PC-9 (cell line): ENCODE results near the gene PCBP1. TPM values are rescaled to one million over a fixed set of nuclear protein-coding genes. Genes with fewer than 3 reads are reported as not detected.

ENCODE experiments used
- BruUV-seq: library from RNA; stranded (reverse); fragments of 400-500 nt; replicated peaks from 2 replicates; lab custom pipeline; 2021; lab: Mats Ljungman, UMichigan
- CTCF ChIA-PET: fragments of 300-600 bp; sonication (Branson Sonifier 250); formaldehyde crosslinking; loops from one replicate; lab custom pipeline; 2022; ENCODE audit warnings: antibody characterized with exemption; lab: Charles Lee
- POLR2A ChIA-PET: fragments of 300-600 bp; sonication (Branson Sonifier 250); formaldehyde crosslinking; loops from one replicate; lab custom pipeline; 2022; ENCODE audit warnings: antibody characterized with exemption; ENCODE audit not compliant: unreplicated experiment; lab: Charles Lee
- DNase-seq, 2 experiments: peaks; one replicate each; pipeline versions ENCODE4 v3.0.0 to v3.0.0-alpha.2; 2015 to 2022; ENCODE audit warnings: mixed read lengths in 1 of 2
- H2AFZ ChIP-seq: fragments of 200-600 bp; sonication (generic); 2 replicates; pipeline ENCODE4 v1.8.1; 2017; ENCODE audit warnings: antibody characterized with exemption
- H3F3A ChIP-seq: fragments of 200-600 bp; sonication (generic); 2 replicates; pipeline ENCODE4 v1.8.1; 2017; ENCODE audit warnings: antibody characterized with exemption, mild to moderate bottlenecking, low read depth; ENCODE audit not compliant: insufficient read depth
- H3K27ac ChIP-seq: fragments of 200-600 bp; sonication (generic); 2 replicates; pipeline ENCODE4 v1.6.1; 2016; ENCODE audit warnings: mixed run types
- H3K27me3 ChIP-seq: fragments of 200-600 bp; sonication (generic); 2 replicates; pipeline ENCODE4 v1.6.1; 2016; ENCODE audit warnings: low read depth, mixed run types; ENCODE audit not compliant: insufficient read depth
- H3K36me3 ChIP-seq: fragments of 200-600 bp; sonication (generic); 2 replicates; pipeline ENCODE4 v1.6.1; 2016; ENCODE audit warnings: low read depth, mixed run types
- H3K4me1 ChIP-seq: fragments of 200-600 bp; sonication (generic); replicated peaks from 2 replicates; pipeline ENCODE4 v1.6.1; 2016; ENCODE audit warnings: mixed run types; ENCODE audit not compliant: insufficient read depth
- H3K4me2 ChIP-seq: fragments of 200-600 bp; sonication (generic); 2 replicates; pipeline ENCODE4 v1.6.1; 2017; ENCODE audit warnings: mixed run types
- H3K4me3 ChIP-seq: fragments of 200-600 bp; sonication (generic); 2 replicates; pipeline ENCODE4 v1.6.1; 2016; ENCODE audit warnings: mixed run types
- H3K79me2 ChIP-seq: fragments of 200-600 bp; sonication (generic); 2 replicates; pipeline ENCODE4 v1.6.1; 2017; ENCODE audit warnings: low read depth, mixed run types
- H3K9me2 ChIP-seq: fragments of 200-600 bp; sonication (generic); 2 replicates; pipeline ENCODE4 v1.8.1; 2017; ENCODE audit warnings: mild to moderate bottlenecking; ENCODE audit not compliant: insufficient read depth
- H3K9me3 ChIP-seq: fragments of 200-600 bp; sonication (generic); 2 replicates; pipeline ENCODE4 v1.8.1; 2016; ENCODE audit warnings: low read depth; ENCODE audit not compliant: insufficient read depth
- H4K20me1 ChIP-seq: fragments of 200-600 bp; sonication (generic); 2 replicates; pipeline ENCODE4 v1.8.1; 2017; ENCODE audit not compliant: insufficient read depth
- CTCF ChIP-seq: fragments of 200-600 bp; sonication (generic); conservative IDR thresholded peaks from 2 replicates; pipeline ENCODE4 v1.6.1; 2017; ENCODE audit warnings: mixed run types, antibody characterized with exemption, mild to moderate bottlenecking, moderate library complexity
- EZH2 ChIP-seq: fragments of 200-600 bp; sonication (generic); IDR thresholded peaks from 2 replicates; pipeline ENCODE4 v1.8.0; 2017; ENCODE audit warnings: antibody characterized with exemption, low read depth
- intact Hi-C: fragments of 100-400 bp; cut with micrococcal nuclease; formaldehyde crosslinking; loops from one replicate; pipeline ENCODE4 v1.10.0; 2022; ENCODE audit not compliant: unreplicated experiment
- total RNA-seq: library from RNA; stranded (reverse); gene quantifications from 2 replicates; pipeline ENCODE4 v1.2.3, GENCODE V29; 2021

Gene PCBP1
- total RNA-seq, 1 experiment from 2014 or later = 227 TPM

- no peaks in the 10 kb centered on the region for H3K4me1 ChIP-seq
- no peak overlapping the region for H3K4me3 ChIP-seq
- TF ChIP-seq EZH2 (no peak), CTCF (no peak)
- no peaks in the 10 kb centered on the region for H3K27me3 ChIP-seq
- H3K27ac ChIP-seq = no peak overlapping the region
- CTCF ChIA-PET = no interaction called here
- intact Hi-C loops = no loop called here
- H2AFZ ChIP-seq = no peak overlapping the region
- POLR2A ChIA-PET = no interaction called here
- no peak for DNase-seq
- H4K20me1 ChIP-seq = no peaks in the 10 kb centered on the region
- H3K36me3 ChIP-seq = no peaks in the 10 kb centered on the region; the same call in 1 of the 2 replicates
- no peaks in the 10 kb centered on the region; the same call in 1 of the 2 replicates for H3F3A ChIP-seq
- no peak overlapping the region for H3K4me2 ChIP-seq
- no peaks in the 10 kb centered on the region for H3K9me2 ChIP-seq
- BruUV-seq = no TSS peak
- H3K79me2 ChIP-seq = no peaks in the 10 kb centered on the region
- H3K9me3 ChIP-seq = no peaks in the 10 kb centered on the region
These were observed 26.0 kb upstream of the PCBP1 start for GRCh38 chr2:70061317-70061716.

- no peaks in the 10 kb centered on the region for H4K20me1 ChIP-seq
- H3K4me1 ChIP-seq = no peaks in the 10 kb centered on the region
- no peaks in the 10 kb centered on the region; the same call in 1 of the 2 replicates for H3K79me2 ChIP-seq
- H3K9me2 ChIP-seq = no peaks in the 10 kb centered on the region
- DNase-seq = no peak
- no peaks in the 10 kb centered on the region; the same call in 1 of the 2 replicates for H3F3A ChIP-seq
- intact Hi-C loops = no loop called here
- H3K27me3 ChIP-seq = no peaks in the 10 kb centered on the region
- no peak overlapping the region for H3K4me3 ChIP-seq
- H3K36me3 ChIP-seq = no peaks in the 10 kb centered on the region; the same call in 1 of the 2 replicates
- no peak overlapping the region for H3K4me2 ChIP-seq
- no peaks in the 10 kb centered on the region for H3K9me3 ChIP-seq
- H3K27ac ChIP-seq = no peak overlapping the region
- H2AFZ ChIP-seq = no peak overlapping the region
- CTCF ChIA-PET = interaction anchor here (0.7 to 0.8 kb wide), 2 partner anchors 9 to 147 kb away, joined by 3 read pairs; partner anchors contain the start of gene MXD1
- BruUV-seq = no TSS peak
- no peak for TF ChIP-seq EZH2
- TF ChIP-seq CTCF = no peak
- POLR2A ChIA-PET = no interaction called here
These were observed 25.0 kb upstream of the PCBP1 start for GRCh38 chr2:70062270-70062669.

GRCh38 chr2:70068119-70068518 lies 19.2 kb upstream of the PCBP1 start:
- POLR2A ChIA-PET = no interaction called here
- intact Hi-C loops = no loop called here

More at GRCh38 chr2:70068119-70068518, 19.2 kb upstream of the PCBP1 start:
- CTCF ChIA-PET = no interaction called here
- TF ChIP-seq CTCF (no peak), EZH2 (no peak)
- peaks cover 15% of the 10 kb centered on the region for H3F3A ChIP-seq
- no peak overlapping the region for H3K4me3 ChIP-seq
- no peaks in the 10 kb centered on the region for H4K20me1 ChIP-seq
- H3K27ac ChIP-seq = no peak overlapping the region
- no peak overlapping the region for H2AFZ ChIP-seq
- H3K9me3 ChIP-seq = no peaks in the 10 kb centered on the region
- DNase-seq = no peak
- no TSS peak for BruUV-seq
- peaks cover 3% of the 10 kb centered on the region; the same call in 1 of the 2 replicates for H3K36me3 ChIP-seq
- no peaks in the 10 kb centered on the region; the same call in 1 of the 2 replicates for H3K79me2 ChIP-seq
- no peaks in the 10 kb centered on the region for H3K4me1 ChIP-seq
- no peak overlapping the region for H3K4me2 ChIP-seq
- no peaks in the 10 kb centered on the region for H3K27me3 ChIP-seq
- no peaks in the 10 kb centered on the region for H3K9me2 ChIP-seq
